ENCODE results near the gene ENPP1. TPM values are rescaled to one million over a fixed set of nuclear protein-coding genes. Genes with fewer than 3 reads are reported as not detected.

ENPP1 gene
- total RNA-seq, 4 donors from 2014 or later, result 7.9 to 35.2 (median 19.2) TPM

DNA sequence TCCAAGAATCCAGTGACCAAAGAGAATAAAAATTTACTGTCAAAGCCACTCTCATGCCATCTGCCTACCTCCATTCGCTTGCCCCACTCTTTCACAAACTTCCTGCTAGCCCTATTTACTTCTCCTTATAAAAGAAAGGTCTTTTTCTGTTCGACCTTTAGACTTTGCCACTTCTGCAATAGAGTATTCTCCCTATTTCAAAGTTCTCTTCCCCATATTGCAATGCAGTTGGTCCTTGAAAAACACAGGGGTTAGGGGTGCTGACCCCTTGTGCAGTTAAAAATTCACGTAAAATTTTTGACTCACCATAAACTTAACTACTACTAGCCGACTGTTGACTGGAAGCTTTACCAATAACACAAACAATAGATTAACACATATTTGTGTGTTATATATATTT lies 128.3 kb downstream of the ENPP1 start:
- no peaks in the 10 kb centered on the region for H3K27me3 ChIP-seq
- no peak overlapping the region for H3K27ac ChIP-seq (replicated peaks in 1 of 4)
- H3K4me3 ChIP-seq, result no peak overlapping the region
- WGBS, result 92% methylated on average over 4 of the region's 4 CpGs
- TF ChIP-seq, protein P1, sequence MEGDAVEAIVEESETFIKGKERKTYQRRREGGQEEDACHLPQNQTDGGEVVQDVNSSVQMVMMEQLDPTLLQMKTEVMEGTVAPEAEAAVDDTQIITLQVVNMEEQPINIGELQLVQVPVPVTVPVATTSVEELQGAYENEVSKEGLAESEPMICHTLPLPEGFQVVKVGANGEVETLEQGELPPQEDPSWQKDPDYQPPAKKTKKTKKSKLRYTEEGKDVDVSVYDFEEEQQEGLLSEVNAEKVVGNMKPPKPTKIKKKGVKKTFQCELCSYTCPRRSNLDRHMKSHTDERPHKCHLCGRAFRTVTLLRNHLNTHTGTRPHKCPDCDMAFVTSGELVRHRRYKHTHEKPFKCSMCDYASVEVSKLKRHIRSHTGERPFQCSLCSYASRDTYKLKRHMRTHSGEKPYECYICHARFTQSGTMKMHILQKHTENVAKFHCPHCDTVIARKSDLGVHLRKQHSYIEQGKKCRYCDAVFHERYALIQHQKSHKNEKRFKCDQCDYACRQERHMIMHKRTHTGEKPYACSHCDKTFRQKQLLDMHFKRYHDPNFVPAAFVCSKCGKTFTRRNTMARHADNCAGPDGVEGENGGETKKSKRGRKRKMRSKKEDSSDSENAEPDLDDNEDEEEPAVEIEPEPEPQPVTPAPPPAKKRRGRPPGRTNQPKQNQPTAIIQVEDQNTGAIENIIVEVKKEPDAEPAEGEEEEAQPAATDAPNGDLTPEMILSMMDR (IDR thresholded peaks at IDR 0.05), result no peak
- TF ChIP-seq POLR2AphosphoS5 (IDR thresholded peaks at IDR 0.05) (no peak), POLR2A (IDR thresholded peaks at IDR 0.05; ENCODE audit: low read depth) (no peak)
- H3K4me1 ChIP-seq, result peaks cover 0 to 11% (median 3%) of the 10 kb centered on the region in 4 donors
- no peak for DNase-seq (ENCODE audit: extremely low spot score)
- no peaks in the 10 kb centered on the region for H3K36me3 ChIP-seq
- intact Hi-C loops (cut with DNase I), result no loop called here
- no peaks in the 10 kb centered on the region for H3K9me3 ChIP-seq

DNA sequence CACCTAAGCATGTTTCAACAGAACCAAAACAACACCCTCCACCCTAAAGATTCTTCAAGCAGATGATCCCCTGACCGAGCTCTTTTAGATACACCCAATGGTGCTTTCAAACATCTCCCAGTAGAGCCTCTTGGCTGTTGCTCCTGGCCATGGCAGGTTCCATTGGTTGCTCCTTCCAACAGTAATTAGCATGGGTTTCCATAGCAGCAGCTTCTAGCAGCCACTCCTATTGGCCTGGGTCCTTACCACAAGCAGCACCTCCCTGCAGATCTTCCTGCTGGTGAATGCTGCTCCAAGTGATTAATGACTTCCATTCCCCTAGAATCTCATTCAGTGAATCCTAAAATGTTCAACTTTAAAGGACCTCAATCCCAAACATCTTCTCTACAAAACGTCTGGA lies 129.4 kb downstream of the ENPP1 start:
- no peak for DNase-seq (ENCODE audit: extremely low spot score)
- Histone ChIP-seq H3K36me3 (no peaks in the 10 kb centered on the region), H3K4me1 (peaks cover 0 to 6% (median 3%) of the 10 kb centered on the region in 4 donors), H3K9me3 (no peaks in the 10 kb centered on the region), H3K27ac (replicated peaks in 1 of 4) (peak overlapping the region in 3 of 4 donors; percentile 4 to 40 (median 21)), H3K27me3 (no peaks in the 10 kb centered on the region), H3K4me3 (no peak overlapping the region)
- TF ChIP-seq POLR2AphosphoS5 (IDR thresholded peaks at IDR 0.05) (peak in 1 of 2 donors; percentile 4), POLR2A (IDR thresholded peaks at IDR 0.05; ENCODE audit: low read depth) (no peak)
- intact Hi-C loops (cut with DNase I), result no loop called here
- 66% methylated on average over 2 of the region's 2 CpGs for WGBS

DNA sequence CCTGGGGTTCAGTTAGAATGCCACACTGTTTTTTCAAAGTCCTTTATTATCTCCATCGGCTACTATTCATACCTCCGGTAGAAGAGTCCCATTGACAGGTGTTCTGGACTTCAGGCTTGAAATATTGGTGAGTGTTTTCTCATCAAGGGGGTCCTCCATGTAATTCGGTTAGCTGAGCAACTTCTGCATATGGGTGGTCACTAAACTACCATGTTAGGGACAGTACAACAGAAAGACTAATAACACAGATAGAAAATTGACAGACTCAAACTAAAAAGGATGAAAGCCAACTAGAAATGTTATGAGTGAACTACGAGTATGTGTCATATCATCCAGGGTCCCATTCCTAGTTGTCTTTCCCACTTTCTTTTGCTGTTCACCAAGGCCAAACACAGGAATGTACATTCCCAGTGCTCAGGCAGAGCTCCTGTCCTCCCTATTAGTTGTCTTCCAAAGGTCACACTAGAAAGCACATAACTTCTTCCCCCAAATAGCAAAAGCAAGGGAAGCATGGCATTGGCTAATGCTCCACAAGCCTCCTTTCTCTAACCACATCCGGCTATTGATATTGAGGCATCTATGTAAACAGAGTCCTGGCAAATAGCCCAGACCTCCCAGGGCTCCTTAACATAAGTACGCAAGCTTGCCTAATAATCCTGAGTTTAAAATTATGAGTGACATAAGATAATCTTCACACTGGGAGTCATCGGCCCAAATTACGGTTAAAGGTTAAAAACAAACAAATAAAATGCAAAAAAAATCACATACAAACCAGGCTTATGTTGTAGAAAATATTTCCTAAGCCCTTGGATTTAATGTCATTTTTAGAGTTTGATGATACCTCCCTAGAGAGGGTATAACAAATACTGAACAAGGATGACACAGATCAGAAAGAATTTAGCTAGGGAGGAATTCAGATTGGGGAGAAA lies 130.1 kb downstream of the ENPP1 start:
- H3K27me3 ChIP-seq, result no peaks in the 10 kb centered on the region
- H3K4me1 ChIP-seq, result peaks cover 0 to 6% (median 3%) of the 10 kb centered on the region in 4 donors
- no peaks in the 10 kb centered on the region for H3K9me3 ChIP-seq
- no peaks in the 10 kb centered on the region for H3K36me3 ChIP-seq
- whole genome bisulfite sequencing, result 73% methylated on average over 8 of the region's 8 CpGs
- no peak overlapping the region for H3K4me3 ChIP-seq
- TF ChIP-seq POLR2AphosphoS5 (IDR thresholded peaks at IDR 0.05), result no peak
- TF ChIP-seq, protein P1 (IDR thresholded peaks at IDR 0.05), result no peak
- no peak for TF ChIP-seq POLR2A (IDR thresholded peaks at IDR 0.05; ENCODE audit: low read depth)
- TF ChIP-seq EP300 (IDR thresholded peaks at IDR 0.05), result no peak
- H3K27ac ChIP-seq (replicated peaks in 1 of 4), result peak overlapping the region; percentile 4 to 40 (median 28)
- intact Hi-C loops (cut with DNase I), result no loop called here
- DNase-seq (ENCODE audit: extremely low spot score), result no peak

Small RNA genes lying within 50 kb of the gene (small RNA-seq; reads per million reads assigned to genes)
- 0 reads per million in 3 donors for gene MIR548H5
- gene SELENOKP2, result 0 reads per million in 3 donors

Other genes starting within 250 kb of the ENPP1 start
- 1 to 10 TPM in 1 of 4 donors, not detected in 3; 1.3 TPM for gene ARG1, start 234.8 kb upstream of the ENPP1 start, total RNA-seq
- gene MED23, start 179.8 kb upstream of the ENPP1 start, total RNA-seq, result 10 to 100 TPM; 17.1 to 21.2 (median 18.7) TPM
- gene ENPP3, start 170.7 kb upstream of the ENPP1 start, total RNA-seq, result under 1 TPM; 0.42 to 0.78 (median 0.59) TPM
- gene OR2A4, start 106.6 kb upstream of the ENPP1 start, total RNA-seq, result not detected
- gene CTAGE9, start 97.0 kb upstream of the ENPP1 start, total RNA-seq, result not detected
- gene CCN2, start 143.4 kb downstream of the ENPP1 start, total RNA-seq, result 100 to 1,000 TPM; 418 to 749 (median 509) TPM

Measured in esophagus muscularis mucosa (tissue), 4 donors.